K562 (cell line): Measurements from ENCODE around the gene ENTREP1. TPM values are rescaled to one million over a fixed set of nuclear protein-coding genes. Genes with fewer than 3 reads are reported as not detected.

Experiments
- ARHGAP35 ChIP-seq: fragments of 450-650 bp; IDR thresholded peaks from 2 replicates; pipeline ENCODE4 v1.6.1; 2018; ENCODE audit not compliant: partially characterized antibody
- CREM ChIP-seq: IDR thresholded peaks from 2 replicates; pipeline ENCODE4 v1.6.1; 2014; ENCODE audit warnings: antibody characterized with exemption, low read depth
- DIDO1 ChIP-seq: fragments of 450-650 bp; IDR thresholded peaks from 2 replicates; pipeline ENCODE4 v1.6.1; 2016; ENCODE audit warnings: low read depth, missing biosample characterization, missing genetic modification characterization
- ELF4 ChIP-seq: fragments of 450-650 bp; formaldehyde crosslinking; IDR thresholded peaks from 2 replicates; pipeline ENCODE4 v1.4.0; 2022; ENCODE audit warnings: missing genetic modification characterization
- KLF16 ChIP-seq: IDR thresholded peaks from 2 replicates; pipeline ENCODE4 v1.6.1; 2016; ENCODE audit warnings: antibody characterized with exemption
- TBL1XR1 ChIP-seq, 2 experiments: IDR thresholded peaks; 2 replicates each; pipeline ENCODE4 v1.6.1; 2012; ENCODE audit warnings: improper control_type of control experiment in 2 of 2, low read length in 2 of 2, mild to moderate bottlenecking in 1 of 2
- ZZZ3 ChIP-seq: fragments of 450-650 bp; IDR thresholded peaks from 2 replicates; pipeline ENCODE4 v1.6.1; 2016; ENCODE audit warnings: antibody characterized with exemption, mild to moderate bottlenecking, moderate library complexity
- polyA plus RNA-seq, 8 experiments: library from polyadenylated mRNA; depleted of rRNA in 4 of 8; stranded (reverse) in 5 of 8; unstranded in 3 of 8; fragments of >200 nt; fragmentation: Nextera tagmentation in 2 of 8; fragmentation: Illumina TruSeq in 1 of 8; extraction: Ambion mirVana in 2 of 8; extraction: Trizol in 1 of 8; gene quantifications; 2 replicates each; pipeline versions ENCODE4 v1.2.1 to v1.2.3, GENCODE V29; 2011 to 2014; ENCODE audit warnings: inconsistent platforms in 1 of 8, missing spikeins in 1 of 8
- total RNA-seq, 7 experiments: library from RNA; depleted of rRNA in 6 of 7; stranded (reverse); fragments of >200 nt in 6 of 7; fragmentation: Illumina TruSeq in 2 of 7; extraction: Trizol in 2 of 7; gene quantifications; 2 replicates each; pipeline versions ENCODE4 v1.2.1 to v1.2.3, GENCODE V29; 2011 to 2021; ENCODE audit warnings: low replicate concordance in 1 of 7
- TF ChIP-seq, protein P1 (sequence below): fragments of 250-450 bp; sonication (Bioruptor Pico); IDR thresholded peaks from 2 replicates; pipeline ENCODE4 v1.4.0; 2020; ENCODE audit warnings: mild to moderate bottlenecking, moderate library complexity
- TF ChIP-seq, protein P2 (sequence below): fragments of 250-450 bp; sonication (Bioruptor Pico); IDR thresholded peaks from 2 replicates; pipeline ENCODE4 v1.5.0; 2021; ENCODE audit warnings: mild to moderate bottlenecking, borderline replicate concordance

The ENTREP1 gene
- total and polyA plus RNA-seq, 9 of the 15 experiments (the other 6 are each of a cell fraction or from before 2014, with no cell fraction given) = not detected

DNA sequence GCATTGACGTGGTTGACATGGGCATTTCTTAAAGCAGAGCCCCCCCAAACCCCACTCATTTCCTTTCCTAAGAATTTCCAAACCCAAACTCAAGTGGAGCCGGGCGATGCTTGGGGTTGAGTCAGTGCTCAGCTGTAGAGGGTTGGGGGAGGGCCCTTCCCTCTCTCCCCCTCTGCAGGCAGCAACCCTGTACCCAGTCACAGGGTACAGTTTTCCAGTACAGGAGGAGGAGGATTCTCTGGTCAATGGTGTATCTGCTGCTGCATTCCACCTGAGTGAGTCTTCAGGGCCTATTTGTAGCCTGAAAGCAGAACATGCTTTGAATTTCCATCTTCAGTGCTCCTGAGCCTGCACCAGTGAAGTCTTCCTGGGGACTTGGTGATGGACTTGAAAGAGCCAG is 55.8 kb downstream of the ENTREP1 start (continued):
- TF ChIP-seq, protein P1, sequence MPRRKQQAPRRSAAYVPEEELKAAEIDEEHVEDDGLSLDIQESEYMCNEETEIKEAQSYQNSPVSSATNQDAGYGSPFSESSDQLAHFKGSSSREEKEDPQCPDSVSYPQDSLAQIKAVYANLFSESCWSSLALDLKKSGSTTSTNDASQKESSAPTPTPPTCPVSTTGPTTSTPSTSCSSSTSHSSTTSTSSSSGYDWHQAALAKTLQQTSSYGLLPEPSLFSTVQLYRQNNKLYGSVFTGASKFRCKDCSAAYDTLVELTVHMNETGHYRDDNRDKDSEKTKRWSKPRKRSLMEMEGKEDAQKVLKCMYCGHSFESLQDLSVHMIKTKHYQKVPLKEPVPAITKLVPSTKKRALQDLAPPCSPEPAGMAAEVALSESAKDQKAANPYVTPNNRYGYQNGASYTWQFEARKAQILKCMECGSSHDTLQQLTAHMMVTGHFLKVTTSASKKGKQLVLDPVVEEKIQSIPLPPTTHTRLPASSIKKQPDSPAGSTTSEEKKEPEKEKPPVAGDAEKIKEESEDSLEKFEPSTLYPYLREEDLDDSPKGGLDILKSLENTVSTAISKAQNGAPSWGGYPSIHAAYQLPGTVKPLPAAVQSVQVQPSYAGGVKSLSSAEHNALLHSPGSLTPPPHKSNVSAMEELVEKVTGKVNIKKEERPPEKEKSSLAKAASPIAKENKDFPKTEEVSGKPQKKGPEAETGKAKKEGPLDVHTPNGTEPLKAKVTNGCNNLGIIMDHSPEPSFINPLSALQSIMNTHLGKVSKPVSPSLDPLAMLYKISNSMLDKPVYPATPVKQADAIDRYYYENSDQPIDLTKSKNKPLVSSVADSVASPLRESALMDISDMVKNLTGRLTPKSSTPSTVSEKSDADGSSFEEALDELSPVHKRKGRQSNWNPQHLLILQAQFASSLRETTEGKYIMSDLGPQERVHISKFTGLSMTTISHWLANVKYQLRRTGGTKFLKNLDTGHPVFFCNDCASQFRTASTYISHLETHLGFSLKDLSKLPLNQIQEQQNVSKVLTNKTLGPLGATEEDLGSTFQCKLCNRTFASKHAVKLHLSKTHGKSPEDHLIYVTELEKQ = no peak
- TF ChIP-seq TBL1XR1 (IDR thresholded peaks at IDR 0.05; ENCODE audit: low read length in 2 of 2) = no peak
- TF ChIP-seq ARHGAP35 = no peak
- no peak for TF ChIP-seq CREM
- TF ChIP-seq, protein P2, sequence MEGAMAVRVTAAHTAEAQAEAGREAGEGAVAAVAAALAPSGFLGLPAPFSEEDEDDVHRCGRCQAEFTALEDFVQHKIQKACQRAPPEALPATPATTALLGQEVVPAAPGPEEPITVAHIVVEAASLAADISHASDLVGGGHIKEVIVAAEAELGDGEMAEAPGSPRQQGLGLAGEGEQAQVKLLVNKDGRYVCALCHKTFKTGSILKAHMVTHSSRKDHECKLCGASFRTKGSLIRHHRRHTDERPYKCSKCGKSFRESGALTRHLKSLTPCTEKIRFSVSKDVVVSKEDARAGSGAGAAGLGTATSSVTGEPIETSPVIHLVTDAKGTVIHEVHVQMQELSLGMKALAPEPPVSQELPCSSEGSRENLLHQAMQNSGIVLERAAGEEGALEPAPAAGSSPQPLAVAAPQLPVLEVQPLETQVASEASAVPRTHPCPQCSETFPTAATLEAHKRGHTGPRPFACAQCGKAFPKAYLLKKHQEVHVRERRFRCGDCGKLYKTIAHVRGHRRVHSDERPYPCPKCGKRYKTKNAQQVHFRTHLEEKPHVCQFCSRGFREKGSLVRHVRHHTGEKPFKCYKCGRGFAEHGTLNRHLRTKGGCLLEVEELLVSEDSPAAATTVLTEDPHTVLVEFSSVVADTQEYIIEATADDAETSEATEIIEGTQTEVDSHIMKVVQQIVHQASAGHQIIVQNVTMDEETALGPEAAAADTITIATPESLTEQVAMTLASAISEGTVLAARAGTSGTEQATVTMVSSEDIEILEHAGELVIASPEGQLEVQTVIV = no peak
- TF ChIP-seq DIDO1 (tag) = no peak
- no peak for TF ChIP-seq ZZZ3
- TF ChIP-seq KLF16 = no peak
- TF ChIP-seq ELF4 (CRISPR knock-in tag) = no peak
